HG02840 (cell line): ENCODE results near the gene SEMA6B.

ENCODE experiments used
- ATAC-seq: cut with Tn5 transposase; IDR thresholded peaks from one replicate; pipeline ENCODE4 v1.9.1; 2021; ENCODE audit warnings: mild to moderate bottlenecking, moderate library complexity, moderate number of reproducible peaks; ENCODE audit not compliant: unreplicated experiment, low FRiP score

Gene SEMA6B

GRCh38 chr19:4588291-4588761 lies 28.8 kb upstream of the SEMA6B start:
- no peak for ATAC-seq

- ATAC-seq: no peak
Measured at GRCh38 chr19:4587527-4587926, 28.0 kb upstream of the SEMA6B start.

GRCh38 chr19:4586691-4587090 lies 27.2 kb upstream of the SEMA6B start:
- no peak for ATAC-seq

GRCh38 chr19:4586245-4586644 lies 26.8 kb upstream of the SEMA6B start:
- no peak for ATAC-seq

GRCh38 chr19:4585556-4585955 lies 26.1 kb upstream of the SEMA6B start:
- no peak for ATAC-seq

GRCh38 chr19:4584670-4585460 lies 25.4 kb upstream of the SEMA6B start:
- ATAC-seq: no peak

- ATAC-seq: no peak
Measured at GRCh38 chr19:4583961-4584669, 24.6 kb upstream of the SEMA6B start.

GRCh38 chr19:4582980-4583842 lies 23.7 kb upstream of the SEMA6B start:
- no peak for ATAC-seq

GRCh38 chr19:4581666-4582553 lies 22.4 kb upstream of the SEMA6B start:
- ATAC-seq: no peak

- no peak for ATAC-seq
Measured at GRCh38 chr19:4580961-4581665, 21.6 kb upstream of the SEMA6B start.

GRCh38 chr19:4580021-4580901 lies 20.8 kb upstream of the SEMA6B start:
- ATAC-seq: no peak

- ATAC-seq: no peak
Measured at GRCh38 chr19:4579389-4579788, 19.9 kb upstream of the SEMA6B start.

GRCh38 chr19:4578552-4579248 lies 19.2 kb upstream of the SEMA6B start:
- no peak for ATAC-seq

GRCh38 chr19:4577020-4577782 lies 17.7 kb upstream of the SEMA6B start:
- ATAC-seq: no peak

- no peak for ATAC-seq
Measured at GRCh38 chr19:4576016-4576933, 16.8 kb upstream of the SEMA6B start.
